ENCODE results near the gene SKI. TPM values are rescaled to one million over a fixed set of nuclear protein-coding genes. Genes with fewer than 3 reads are reported as not detected.

The SKI gene
- total RNA-seq, 2 experiments from 2014 or later: 286 to 324 TPM

GRCh38 chr1:2269193-2269921, 41.2 kb downstream of the SKI start:
- H3K36me3 Mint-ChIP-seq (ENCODE audit: low read depth): peaks cover 45% of the 10 kb centered on the region
- H3K9me3 Mint-ChIP-seq: no peaks in the 10 kb centered on the region
- no peak for TF ChIP-seq CTCF (IDR thresholded peaks at IDR 0.05)
- peaks cover 69% of the 10 kb centered on the region for H3K4me1 Mint-ChIP-seq (ENCODE audit: low read depth)
- H3K27ac Mint-ChIP-seq: peak overlapping the region; percentile 85
- DNase-seq: no peak
- H3K27ac ChIP-seq (ENCODE audit: low read depth in 1 of 2, low read length in 2 of 2): no peak overlapping the region
- no peak overlapping the region for H3K4me3 ChIP-seq (ENCODE audit: low read length)
- no peak for ATAC-seq (ENCODE audit: poor library complexity)
- ChIA-PET CTCF (no interaction called here), POLR2A (no interaction called here)
- no peaks in the 10 kb centered on the region for H3K27me3 ChIP-seq (ENCODE audit: control insufficient read depth in 1 of 2, insufficient read depth in 2 of 2, low read length in 2 of 2)
- peaks cover 21% of the 10 kb centered on the region for H3K36me3 ChIP-seq (ENCODE audit: insufficient read depth, low read length)
- peaks cover 95% of the 10 kb centered on the region for H3K4me1 ChIP-seq (ENCODE audit: insufficient read depth, low read length)
- H3K9me3 ChIP-seq (ENCODE audit: control insufficient read depth in 1 of 2, insufficient read depth in 1 of 2, low read length in 2 of 2): no peaks in the 10 kb centered on the region
- no peaks in the 10 kb centered on the region for H3K27me3 Mint-ChIP-seq
- intact Hi-C loops (cut with DNase I, micrococcal nuclease): no loop called here
- peak overlapping the region; percentile 79 for H3K4me3 Mint-ChIP-seq

GRCh38 chr1:2269922-2270259, 41.8 kb downstream of the SKI start:
- Histone ChIP-seq H3K27me3 (ENCODE audit: control insufficient read depth in 1 of 2, insufficient read depth in 2 of 2, low read length in 2 of 2) (no peaks in the 10 kb centered on the region), H3K27ac (ENCODE audit: low read depth in 1 of 2, low read length in 2 of 2) (no peak overlapping the region), H3K36me3 (ENCODE audit: insufficient read depth, low read length) (peaks cover 21% of the 10 kb centered on the region), H3K4me1 (ENCODE audit: insufficient read depth, low read length) (peaks cover 95% of the 10 kb centered on the region), H3K4me3 (ENCODE audit: low read length) (no peak overlapping the region), H3K9me3 (ENCODE audit: control insufficient read depth in 1 of 2, insufficient read depth in 1 of 2, low read length in 2 of 2) (no peaks in the 10 kb centered on the region)
- Mint-ChIP-seq H3K9me3 (no peaks in the 10 kb centered on the region), H3K27me3 (no peaks in the 10 kb centered on the region), H3K4me3 (no peak overlapping the region), H3K36me3 (ENCODE audit: low read depth) (peaks cover 47% of the 10 kb centered on the region), H3K27ac (peak overlapping the region; percentile 58), H3K4me1 (ENCODE audit: low read depth) (peaks cover 68% of the 10 kb centered on the region)
- no peak for ATAC-seq (ENCODE audit: poor library complexity)
- CTCF ChIA-PET: no interaction called here
- no peak for DNase-seq
- POLR2A ChIA-PET: no interaction called here
- intact Hi-C loops (cut with DNase I, micrococcal nuclease): no loop called here
- TF ChIP-seq CTCF (IDR thresholded peaks at IDR 0.05): no peak

GRCh38 chr1:2270260-2271100, 42.4 kb downstream of the SKI start:
- H3K4me3 Mint-ChIP-seq: no peak overlapping the region
- H3K27me3 Mint-ChIP-seq: no peaks in the 10 kb centered on the region
- TF ChIP-seq CTCF (IDR thresholded peaks at IDR 0.05): no peak
- H3K27ac ChIP-seq (ENCODE audit: low read depth in 1 of 2, low read length in 2 of 2): no peak overlapping the region
- no peaks in the 10 kb centered on the region for H3K27me3 ChIP-seq (ENCODE audit: control insufficient read depth in 1 of 2, insufficient read depth in 2 of 2, low read length in 2 of 2)
- intact Hi-C loops (cut with DNase I, micrococcal nuclease): no loop called here
- H3K36me3 Mint-ChIP-seq (ENCODE audit: low read depth): peaks cover 41% of the 10 kb centered on the region
- H3K36me3 ChIP-seq (ENCODE audit: insufficient read depth, low read length): peaks cover 21% of the 10 kb centered on the region
- ATAC-seq (ENCODE audit: poor library complexity) (no peak), DNase-seq (no peak)
- no peaks in the 10 kb centered on the region for H3K9me3 ChIP-seq (ENCODE audit: control insufficient read depth in 1 of 2, insufficient read depth in 1 of 2, low read length in 2 of 2)
- peaks cover 68% of the 10 kb centered on the region for H3K4me1 Mint-ChIP-seq (ENCODE audit: low read depth)
- H3K9me3 Mint-ChIP-seq: no peaks in the 10 kb centered on the region
- H3K4me1 ChIP-seq (ENCODE audit: insufficient read depth, low read length): peaks cover 97% of the 10 kb centered on the region
- POLR2A ChIA-PET: no interaction called here
- peak overlapping the region; percentile 58 for H3K27ac Mint-ChIP-seq
- no peak overlapping the region for H3K4me3 ChIP-seq (ENCODE audit: low read length)
- CTCF ChIA-PET: no interaction called here

Measured in CD4-positive, alpha-beta T cell (primary cell).